HG03565 (cell line): ENCODE measurements around the gene SCMH1.
"Not testable (repeated sequence)": the region's sequence is repeated elsewhere in the genome, so short reads cannot be mapped to it uniquely, and the experiment has no call there.

Source experiments
- ATAC-seq: cut with Tn5 transposase; IDR thresholded peaks from one replicate; pipeline ENCODE4 v1.9.1; 2021; ENCODE audit warnings: mild to moderate bottlenecking, moderate library complexity; ENCODE audit not compliant: unreplicated experiment

Gene SCMH1

DNA sequence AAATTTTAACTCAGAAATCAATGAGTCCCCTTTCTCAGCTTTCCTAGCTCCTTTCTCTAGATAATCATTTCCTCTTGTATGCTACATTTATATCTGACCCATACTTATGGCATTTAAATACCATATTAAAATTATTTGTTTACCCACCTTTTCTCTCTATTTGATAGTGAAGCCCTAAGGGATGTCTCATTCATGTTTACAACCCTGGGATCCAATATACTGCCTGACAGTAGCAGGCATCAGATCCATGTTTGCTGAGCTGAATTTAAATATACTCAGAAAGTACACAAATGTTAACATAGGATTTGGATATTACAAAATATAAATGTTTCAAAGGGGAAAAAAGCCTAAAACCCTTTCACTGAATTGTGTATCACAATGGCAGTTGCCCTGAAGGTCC lies 26.5 kb downstream of the SCMH1 start:
- no peak for ATAC-seq

DNA sequence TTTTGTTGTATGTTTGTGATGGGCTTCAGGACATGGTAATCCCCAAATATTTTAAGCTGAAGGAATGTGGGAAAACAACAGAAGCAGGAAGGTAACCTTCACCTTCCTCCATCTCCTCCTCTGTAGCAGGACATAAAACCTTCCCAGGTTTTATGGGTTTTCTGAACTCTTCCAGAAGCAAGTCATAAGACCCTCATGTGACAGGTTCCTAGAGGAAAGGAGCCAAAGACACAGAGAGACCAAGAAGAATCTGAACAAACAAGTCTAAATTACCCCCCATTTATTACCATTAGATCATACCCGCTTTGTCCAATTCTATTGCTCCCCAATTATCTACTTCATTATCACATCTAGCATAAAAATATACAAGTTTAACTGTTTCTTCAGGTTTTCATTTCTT lies 28.8 kb downstream of the SCMH1 start:
- ATAC-seq, result no peak

DNA sequence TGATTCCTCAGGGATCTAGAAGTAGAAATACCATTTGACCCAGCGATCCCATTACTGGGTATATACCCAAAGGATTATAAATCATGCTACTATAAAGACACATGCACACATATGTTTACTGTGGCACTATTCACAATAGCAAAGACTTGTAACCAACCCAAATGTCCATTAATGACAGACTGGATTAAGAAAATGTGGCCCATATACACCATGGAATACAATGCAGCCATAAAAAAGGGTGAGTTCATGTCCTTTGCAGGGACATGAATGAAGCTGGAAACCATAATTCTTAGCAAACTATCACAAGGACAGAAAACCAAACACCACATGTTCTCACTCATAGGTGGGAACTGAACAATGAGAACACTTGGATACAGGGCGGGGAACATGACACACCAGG lies 30.5 kb downstream of the SCMH1 start:
- ATAC-seq, result not testable (repeated sequence)

DNA sequence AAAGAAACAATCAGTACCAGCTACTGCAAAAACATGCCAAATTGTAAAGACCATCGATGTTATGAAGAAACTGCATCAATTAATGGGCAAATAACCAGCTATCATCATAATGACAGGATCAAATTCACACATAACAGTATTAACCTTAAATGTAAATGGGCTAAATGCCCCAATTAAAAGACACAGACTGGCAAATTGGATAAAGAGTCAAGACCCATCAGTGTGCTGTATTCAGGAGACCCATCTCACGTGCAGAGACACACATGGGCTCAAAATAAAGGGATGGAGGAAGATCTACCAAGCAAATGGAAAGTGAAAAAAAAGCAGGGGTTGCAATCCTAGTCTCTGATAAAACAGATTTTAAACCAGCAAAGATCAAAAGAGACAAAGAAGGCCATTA lies 35.1 kb downstream of the SCMH1 start:
- ATAC-seq, result not testable (repeated sequence)

DNA sequence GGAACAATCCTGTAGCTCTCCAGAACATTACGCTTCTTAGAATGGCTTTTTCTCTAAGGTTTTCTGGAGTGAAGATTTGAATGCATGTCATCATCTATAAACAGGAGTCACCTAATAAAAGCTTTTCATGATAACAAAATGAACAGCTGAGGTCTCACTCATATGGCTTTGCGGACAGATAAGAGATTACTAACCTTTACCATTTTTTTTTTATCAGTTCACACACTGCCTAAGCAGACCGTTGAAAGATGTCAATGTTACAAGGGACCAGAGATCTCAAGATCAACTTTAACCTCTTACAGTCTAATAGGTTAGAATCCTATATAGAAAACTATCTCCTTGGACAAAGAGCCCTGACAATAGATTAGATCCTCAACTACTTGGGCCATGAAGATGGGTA lies 41.4 kb downstream of the SCMH1 start:
- no peak for ATAC-seq

DNA sequence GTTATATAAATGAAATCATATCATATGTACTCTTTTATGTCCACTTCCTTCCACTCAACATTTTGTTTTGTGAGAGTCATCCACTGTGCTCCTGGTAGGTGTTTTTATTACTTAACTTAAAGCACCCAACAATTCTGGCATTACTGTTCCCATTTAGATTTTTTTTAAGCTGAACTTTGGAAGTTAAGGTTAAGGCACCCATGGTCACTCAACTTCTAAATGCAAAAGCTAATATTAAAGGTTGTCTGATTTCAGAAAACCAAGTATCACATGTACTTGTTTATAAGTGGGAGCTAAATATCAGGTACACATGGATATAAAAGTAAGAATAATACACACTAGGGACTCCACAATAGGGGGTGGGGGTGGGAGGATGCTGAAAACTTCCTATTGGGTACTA lies 42.7 kb downstream of the SCMH1 start:
- ATAC-seq, result no peak

DNA sequence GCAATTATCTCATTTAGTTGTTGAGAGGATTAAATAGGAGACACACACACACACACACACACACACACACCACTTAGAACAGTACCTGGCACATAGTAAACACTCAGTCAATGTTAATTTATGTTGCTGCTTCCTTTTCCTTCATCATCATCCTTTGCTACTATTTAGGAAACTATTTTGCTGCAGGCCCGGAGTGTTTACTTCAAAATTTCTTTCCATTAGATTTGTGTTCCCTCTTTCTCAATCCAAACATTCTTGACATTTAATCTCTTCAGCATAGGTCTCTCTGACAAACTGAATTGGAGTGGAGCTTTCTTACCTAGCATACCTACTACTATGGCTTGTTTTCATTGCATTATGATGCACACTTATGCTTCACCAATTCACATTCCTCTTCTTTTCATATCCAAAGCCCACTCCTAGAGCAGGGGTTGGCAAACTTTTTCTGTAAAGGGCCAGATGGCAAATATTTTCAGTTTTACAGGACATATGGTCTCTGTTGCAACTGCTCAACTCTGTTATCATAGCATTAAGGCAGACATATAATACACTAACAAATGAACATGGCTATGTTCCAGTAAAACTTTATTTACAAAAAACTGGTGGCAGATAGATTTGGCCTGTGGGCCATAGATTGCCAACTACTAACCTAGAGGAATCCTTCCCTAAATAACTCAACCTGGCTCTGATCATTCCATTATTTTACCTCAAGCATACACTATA lies 49.5 kb downstream of the SCMH1 start:
- ATAC-seq, result no peak

DNA sequence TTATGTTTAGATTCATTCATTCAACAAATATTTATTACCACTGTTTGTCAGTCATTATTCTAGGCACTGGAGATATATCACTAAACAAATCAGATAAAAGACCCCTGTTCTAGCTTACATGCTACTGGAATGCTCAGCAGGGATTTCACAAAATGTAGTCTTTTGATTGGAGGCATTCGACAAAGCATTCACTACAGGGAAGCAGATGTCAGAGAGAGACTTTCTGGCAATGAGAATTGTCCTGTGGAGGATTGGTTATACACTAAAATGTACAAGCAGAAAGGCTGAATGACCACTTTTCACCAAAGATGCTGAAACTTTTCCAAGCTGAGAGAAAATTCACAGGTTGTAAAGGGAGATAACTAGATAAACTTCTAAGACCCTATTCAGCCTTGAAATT lies 57.7 kb downstream of the SCMH1 start:
- ATAC-seq, result no peak

DNA sequence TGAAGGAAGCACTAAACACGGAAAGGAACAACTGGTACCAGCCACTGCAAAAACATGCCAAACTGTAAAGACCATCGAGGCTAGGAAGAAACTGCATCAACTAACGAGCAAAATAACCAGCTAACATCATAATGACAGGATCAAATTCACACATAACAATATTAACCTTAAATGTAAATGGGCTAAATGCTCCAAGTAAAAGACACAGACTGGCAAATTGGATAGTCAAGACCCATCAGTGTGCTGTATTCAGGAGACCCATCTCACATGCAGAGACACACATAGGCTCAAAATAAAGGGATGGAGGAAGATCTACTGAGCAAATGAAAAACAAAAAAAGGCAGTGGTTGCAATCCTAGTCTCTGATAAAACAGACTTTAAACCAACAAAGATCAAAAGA lies 63.9 kb downstream of the SCMH1 start:
- not testable (repeated sequence) for ATAC-seq

DNA sequence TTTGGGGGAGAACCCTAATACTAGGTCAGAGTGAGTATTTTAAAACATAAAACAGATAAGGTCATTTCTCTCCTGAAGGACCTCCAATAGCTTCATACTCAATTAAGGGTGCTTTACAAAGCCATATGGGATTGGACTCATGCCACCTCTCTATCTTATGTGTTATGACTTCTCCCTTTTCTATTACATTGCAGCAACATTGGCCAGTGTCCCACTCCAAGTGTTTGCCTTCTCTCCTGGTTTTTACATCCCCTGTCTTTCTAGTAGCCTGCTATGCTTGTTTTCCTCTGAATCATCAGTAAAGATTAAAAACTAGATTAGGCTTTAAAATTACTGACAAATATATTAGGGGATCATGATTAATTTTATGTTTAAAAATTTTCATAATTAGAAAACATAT lies 66.6 kb downstream of the SCMH1 start:
- ATAC-seq, result no peak

DNA sequence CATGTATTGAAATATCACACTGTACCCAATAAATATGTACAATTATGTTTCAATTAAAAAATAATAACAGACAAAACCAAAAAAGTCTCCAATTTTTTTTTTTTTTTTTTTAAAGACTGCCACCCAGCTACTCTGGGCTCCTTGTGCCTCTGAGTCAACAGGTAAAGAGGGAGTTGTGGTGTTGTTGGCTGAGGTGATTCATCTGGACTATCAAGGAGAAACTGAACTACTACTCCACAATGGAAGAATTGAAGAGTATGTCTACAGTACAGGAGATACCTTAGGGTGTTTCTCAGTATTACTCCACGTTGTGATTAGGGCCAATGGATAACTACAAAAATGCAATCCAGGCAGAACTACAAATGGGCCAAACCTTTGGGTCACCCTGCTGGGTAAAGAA lies 67.9 kb downstream of the SCMH1 start:
- ATAC-seq, result no peak

DNA sequence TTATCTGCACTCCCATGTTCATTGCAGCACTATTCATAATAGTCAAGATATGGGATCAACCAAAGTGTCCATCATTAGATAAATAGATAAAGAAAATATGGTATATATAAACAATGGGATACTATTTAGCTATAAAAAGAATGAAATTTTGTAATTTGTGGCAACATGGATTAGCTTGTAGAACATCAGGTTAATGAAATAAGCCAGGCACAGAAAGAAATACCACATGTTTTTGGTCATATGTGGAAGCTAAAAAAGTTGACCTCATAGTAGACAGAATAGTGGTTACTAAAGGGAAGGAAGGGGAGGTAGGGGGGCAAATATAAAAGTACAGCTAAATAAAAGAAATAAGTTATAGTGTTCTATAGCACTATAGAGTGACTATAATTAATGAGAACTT lies 68.5 kb downstream of the SCMH1 start:
- no peak for ATAC-seq

DNA sequence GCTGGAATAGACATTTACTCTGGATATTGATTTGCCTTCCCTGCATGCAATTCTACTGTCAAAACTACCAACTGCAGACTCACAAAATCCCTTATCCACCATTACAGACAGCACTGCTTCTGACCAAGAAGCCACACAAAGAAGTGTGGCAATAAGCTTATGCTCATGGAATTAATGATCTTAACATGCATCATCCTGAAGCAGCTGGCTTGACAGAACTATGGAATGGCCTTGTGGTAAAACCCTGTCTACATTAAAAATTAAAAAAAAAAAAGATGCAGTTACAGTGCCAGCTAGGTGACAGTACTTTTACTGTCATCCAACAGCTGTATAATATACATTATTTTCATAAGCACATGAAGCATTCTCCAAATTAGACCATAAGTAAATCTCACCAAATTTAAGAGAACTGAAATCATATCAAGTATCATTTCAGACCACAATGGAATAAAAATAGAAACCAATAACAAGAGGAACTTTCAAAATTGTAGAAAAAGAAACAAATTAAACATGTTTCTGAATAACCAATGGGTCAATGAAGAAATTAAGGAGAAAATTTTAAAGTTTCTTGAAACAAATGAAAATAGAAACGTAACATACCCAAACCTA lies 70.7 kb downstream of the SCMH1 start:
- ATAC-seq, result no peak

DNA sequence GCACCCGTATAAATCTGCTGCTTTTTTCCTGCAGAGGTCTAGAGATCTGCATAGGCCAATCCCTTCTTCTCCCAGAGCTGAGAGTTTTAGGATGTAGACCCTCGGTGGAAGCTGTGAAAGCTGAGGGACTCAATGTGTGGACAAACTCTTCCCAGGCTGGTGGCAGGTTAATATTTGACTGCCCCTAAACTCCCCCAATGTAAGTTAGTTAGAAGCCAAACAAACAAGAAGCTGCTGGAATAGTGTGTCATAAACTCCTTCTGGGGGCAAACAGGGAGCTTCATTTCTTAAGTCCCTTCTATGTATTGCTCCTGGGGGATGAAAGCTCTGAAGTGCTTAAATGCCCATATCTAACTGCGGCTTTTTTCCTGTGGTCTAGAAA lies 72.3 kb downstream of the SCMH1 start:
- no peak for ATAC-seq

DNA sequence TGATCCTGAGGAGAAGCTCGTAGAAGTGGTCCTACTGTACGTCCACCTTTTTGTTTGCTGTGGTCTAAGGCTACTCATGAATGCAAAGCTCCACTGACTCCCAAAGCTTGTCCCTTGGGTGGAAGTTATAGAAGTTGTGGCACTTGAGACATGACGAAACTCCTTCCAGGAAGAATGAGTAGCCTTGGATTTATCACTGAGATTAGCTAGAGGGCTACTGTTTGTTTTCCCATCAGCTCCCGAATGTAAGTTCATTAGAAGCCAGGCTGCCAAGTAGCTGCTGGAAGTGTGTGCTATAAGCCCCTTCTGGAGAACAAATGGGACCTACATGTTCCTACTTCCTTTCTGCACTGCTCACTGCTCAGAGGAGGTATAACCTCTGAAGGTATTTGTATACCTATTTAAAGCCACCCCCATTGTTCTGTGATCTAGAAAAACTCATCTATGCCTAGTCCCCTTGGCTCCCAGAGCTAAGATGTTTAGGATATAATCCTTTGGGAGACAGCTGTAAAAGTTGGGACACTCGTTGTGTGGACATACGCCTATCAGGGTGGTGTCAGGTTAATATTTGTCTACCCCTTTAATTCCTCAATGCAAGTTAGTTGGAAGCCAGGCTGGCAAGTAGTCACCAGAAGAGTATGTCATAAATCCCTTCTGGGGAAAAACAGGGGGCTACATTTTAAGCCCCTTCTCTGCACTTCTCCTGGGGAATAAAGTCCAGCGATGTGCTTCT lies 72.9 kb downstream of the SCMH1 start:
- no peak for ATAC-seq

DNA sequence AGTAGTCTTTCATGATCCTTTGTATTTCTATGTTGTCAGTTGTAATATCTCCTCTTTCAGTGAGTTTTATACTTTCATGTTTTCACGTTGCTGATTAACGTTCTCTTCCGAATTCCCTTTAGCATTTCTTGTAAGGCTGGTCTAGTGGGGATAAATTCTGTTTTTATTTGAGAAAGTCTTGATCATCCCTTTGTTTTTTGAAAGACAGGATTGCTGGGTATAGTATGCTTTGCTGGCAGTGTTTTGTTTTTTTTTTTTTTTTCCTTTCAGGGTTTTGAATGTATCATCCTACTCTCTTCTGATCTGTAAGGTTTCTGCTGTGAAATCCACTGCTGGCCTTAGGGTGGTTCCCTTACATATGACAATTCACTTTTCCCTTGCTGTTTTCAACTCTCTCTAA lies 74.4 kb downstream of the SCMH1 start:
- ATAC-seq, result no peak

DNA sequence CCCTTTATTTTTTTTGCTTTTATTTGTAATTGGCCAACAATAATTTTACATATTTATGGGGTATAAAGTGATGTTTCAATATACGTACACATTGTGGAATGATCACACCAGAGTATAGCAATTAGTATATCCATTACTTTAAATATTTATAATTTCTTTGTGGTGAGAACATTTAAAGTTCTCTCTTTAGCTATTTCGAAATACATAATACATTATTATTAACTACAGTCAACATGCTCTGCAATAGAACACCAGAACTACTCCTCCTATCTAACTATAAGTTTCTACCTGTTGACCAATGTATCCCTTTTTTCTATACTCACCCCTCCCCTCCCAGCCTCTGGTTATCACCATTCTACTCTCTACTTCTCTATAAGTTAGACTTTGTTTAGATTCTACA lies 77.4 kb downstream of the SCMH1 start:
- no peak for ATAC-seq

DNA sequence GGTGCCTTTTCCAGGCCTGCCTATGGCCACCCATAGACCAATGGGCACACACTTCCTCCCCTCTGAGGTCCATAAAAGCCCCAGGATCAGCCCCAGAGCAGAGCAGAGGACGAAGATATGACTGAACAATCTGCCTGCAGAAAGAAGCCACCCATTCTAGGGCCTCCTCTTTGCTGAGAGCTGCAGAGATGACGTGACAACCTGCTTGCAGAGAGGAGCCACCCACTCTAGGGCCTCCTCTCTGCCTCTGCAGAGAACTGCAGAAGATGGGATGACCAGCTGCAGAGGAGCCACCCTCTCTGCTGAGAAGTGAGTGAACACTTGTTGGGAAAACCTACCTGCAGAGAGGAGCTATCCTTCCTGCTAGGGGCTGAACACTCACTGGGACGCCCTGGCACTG lies 79.7 kb downstream of the SCMH1 start:
- ATAC-seq, result no peak

DNA sequence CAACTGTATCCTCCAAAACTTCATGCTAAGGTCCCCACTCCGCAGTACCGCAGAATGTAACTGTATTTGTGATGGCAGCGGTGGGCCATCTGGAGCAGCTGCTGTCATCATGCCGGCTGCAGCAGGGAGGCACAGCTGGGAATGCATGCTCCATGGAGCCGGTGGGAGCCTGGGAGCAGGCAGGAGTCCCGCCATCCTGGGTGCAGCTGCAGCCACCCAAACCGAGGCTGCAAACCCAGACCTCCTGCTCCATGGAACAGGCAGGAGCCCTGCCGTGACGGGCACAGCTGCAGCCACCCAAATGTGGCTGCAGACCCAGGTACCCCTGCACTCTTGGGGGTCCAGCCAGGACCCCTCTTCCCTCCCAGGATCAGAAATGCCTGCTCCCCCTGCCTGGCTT lies 80.3 kb downstream of the SCMH1 start:
- no peak for ATAC-seq

DNA sequence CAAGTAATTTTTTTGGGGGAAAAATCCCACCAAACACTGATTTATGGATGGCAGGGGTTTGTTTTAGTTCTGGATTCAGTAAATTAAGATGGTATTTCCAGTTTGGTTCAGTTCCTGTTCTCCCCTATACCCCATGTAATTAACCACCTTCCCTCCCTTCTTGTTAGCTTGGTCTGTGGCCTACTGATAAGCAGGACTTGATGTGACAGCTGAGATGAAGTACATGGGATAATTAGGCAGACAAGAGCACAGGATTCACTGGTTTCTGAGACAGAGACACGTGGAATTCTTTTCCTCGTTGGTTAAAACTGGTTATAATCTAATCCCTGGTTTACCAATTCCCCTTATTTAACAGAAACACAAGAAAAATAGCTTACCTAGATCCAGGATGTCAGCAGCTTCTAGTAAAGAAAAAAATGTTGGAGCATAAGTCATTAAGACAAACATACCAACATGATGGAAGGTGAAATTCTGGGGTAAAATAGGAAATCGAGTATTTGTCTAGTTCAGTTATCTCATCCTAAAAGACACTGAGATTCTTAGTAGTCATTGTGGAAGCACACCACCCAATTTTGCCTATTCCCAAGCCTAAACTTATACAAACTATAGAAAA lies 81.5 kb downstream of the SCMH1 start:
- no peak for ATAC-seq

DNA sequence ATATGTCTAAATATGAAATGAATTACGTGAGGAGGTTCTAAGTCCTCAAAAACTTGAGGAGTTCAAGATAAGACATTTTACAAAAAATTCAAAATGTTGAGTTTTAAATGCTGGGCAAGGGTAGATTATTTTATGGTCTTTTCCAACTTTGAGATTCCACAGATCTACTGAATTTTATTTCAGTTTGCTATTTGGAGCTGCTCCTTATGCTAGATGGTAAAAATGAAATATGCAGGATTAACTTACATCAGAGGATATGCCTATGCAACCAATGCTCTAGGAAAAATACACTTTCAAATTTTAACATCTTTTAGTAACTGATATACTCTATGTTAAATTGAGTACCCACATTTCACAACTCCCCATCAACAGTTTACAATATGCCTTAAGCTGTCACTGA lies 83.1 kb downstream of the SCMH1 start:
- ATAC-seq, result no peak
